ENCODE measurements around the gene KRTAP9-1.

KRTAP9-1 gene

DNA sequence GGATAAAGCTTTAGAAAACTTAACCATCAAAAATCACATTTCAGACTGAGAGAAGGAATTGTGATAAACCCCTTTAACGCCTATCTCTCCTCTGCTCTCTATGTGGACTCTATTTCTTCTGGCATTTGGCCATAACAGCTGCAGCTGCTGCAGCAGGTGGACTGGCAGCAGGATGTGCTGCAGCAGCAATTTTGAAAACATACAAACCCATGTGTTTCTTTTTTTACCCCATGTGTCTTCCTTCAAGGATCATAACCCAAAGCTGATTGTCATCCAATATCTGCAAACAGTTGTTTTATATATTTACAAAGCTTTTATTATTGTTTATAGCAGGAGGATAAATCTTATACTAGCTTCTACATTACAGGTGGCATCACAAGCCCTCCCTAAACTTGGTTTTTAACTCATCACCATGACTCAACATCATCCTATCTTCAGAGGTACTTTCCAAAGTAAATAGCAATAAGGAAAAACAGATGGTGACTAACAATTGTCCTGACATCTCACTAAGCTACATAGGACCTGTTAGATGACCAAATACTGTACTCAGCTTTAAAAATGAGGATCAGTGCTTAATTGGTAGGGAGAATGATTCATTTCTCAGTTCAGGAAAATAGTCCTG is 22.3 kb downstream of the KRTAP9-1 start (continued):
- TF ChIP-seq, protein P1, sequence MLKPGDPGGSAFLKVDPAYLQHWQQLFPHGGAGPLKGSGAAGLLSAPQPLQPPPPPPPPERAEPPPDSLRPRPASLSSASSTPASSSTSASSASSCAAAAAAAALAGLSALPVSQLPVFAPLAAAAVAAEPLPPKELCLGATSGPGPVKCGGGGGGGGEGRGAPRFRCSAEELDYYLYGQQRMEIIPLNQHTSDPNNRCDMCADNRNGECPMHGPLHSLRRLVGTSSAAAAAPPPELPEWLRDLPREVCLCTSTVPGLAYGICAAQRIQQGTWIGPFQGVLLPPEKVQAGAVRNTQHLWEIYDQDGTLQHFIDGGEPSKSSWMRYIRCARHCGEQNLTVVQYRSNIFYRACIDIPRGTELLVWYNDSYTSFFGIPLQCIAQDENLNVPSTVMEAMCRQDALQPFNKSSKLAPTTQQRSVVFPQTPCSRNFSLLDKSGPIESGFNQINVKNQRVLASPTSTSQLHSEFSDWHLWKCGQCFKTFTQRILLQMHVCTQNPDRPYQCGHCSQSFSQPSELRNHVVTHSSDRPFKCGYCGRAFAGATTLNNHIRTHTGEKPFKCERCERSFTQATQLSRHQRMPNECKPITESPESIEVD (tag by site-specific recombination; IDR thresholded peaks at IDR 0.05): 0 out of 2 replicates have a peak, but pooled peaks have one; percentile 26
- no peak for TF ChIP-seq KLF16 (tag by site-specific recombination; IDR thresholded peaks at IDR 0.05)

DNA sequence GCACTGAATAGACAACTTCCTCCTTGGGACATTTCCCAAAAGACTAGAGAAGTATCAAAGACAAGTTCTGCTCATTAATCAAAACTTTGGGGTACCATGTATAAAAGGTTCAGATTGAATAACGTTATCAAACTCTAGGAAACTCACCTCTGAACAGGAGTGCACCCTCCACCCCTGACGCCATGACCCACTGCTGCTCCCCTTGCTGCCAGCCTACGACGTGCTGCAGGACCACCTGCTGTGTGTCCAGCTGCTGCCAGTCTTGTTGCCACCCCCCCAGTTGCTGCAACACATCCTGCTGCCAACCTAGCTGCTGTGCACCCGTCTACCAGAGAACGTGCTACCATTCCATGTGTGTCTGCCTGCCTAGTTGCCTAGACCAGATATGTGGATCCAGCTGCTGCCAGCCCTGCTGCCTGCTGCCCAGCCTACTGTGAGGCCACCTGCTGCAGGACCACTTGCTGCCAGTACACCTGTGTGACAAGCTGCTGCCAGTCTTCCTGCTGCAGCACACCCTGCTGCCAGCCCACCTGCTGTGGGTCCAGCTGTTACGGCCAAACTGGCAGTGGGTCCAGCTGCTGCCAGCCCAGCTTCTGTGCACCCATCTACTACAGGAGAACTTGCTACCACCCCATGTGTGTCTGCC is 23.0 kb downstream of the KRTAP9-1 start:
- ChIA-PET CTCF (interaction anchor here (0.6 kb wide), 1 partner anchor 429 kb away, joined by 3 read pairs; no protein-coding TSS in a partner anchor), POLR2A (no interaction called here)

DNA sequence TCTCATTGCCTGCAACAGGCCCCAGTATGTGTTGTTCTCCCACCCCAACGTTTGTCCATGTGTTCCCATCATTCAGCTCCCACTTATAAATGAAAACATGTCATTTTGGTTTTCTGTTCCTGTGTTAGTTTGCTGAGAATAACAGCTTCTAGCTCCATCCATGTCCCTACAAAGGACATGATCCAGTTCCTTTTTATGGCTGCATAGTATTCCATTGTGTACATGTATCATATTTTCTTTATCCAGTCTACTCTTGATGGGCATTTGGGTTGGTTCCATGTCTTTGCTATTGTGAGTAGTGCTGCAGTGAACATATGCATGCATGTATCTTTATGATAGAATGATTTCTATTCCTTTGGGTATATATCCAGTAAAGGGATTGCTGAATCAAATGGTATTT is 26.0 kb downstream of the KRTAP9-1 start:
- H3K27ac ChIP-seq (ENCODE audit: extremely low read depth, low read depth, low read length): no peak overlapping the region
- CTCF ChIA-PET: interaction anchor here (1.0 kb wide), 1 partner anchor 18 kb away, joined by 4 read pairs; no protein-coding TSS in a partner anchor
- POLR2A ChIA-PET: no interaction called here

More for the DNA sequence above, 23.0 kb downstream of the KRTAP9-1 start:
- Histone ChIP-seq H3K9me3 (ENCODE audit: control insufficient read depth, insufficient read depth, low read depth, low read length) (no peaks in the 10 kb centered on the region), H3K4me1 (ENCODE audit: control insufficient read depth, insufficient read depth, low read length) (peaks cover 4% of the 10 kb centered on the region; the same call in 1 of the 2 replicates), H3K4me3 (ENCODE audit: low read depth, low read length) (no peak overlapping the region), H3K27ac (ENCODE audit: extremely low read depth, low read depth, low read length) (no peak overlapping the region), H3K36me3 (ENCODE audit: control insufficient read depth in 2 of 2, insufficient read depth in 1 of 2, low read length in 2 of 2) (no peaks in the 10 kb centered on the region)
- TF ChIP-seq ZNF521 (tag by site-specific recombination; IDR thresholded peaks at IDR 0.05) (no peak), ZNF221 (tag by site-specific recombination; IDR thresholded peaks at IDR 0.05; ENCODE audit: borderline replicate concordance) (no peak), MYNN (tag by site-specific recombination; IDR thresholded peaks at IDR 0.05; ENCODE audit: borderline replicate concordance) (no peak), RBAK (tag by site-specific recombination; IDR thresholded peaks at IDR 0.05) (no peak), SCRT1 (tag by site-specific recombination; IDR thresholded peaks at IDR 0.05; ENCODE audit: borderline replicate concordance) (peak; percentile 49; the same call in 1 of the 2 replicates), SCRT2 (tag by site-specific recombination; IDR thresholded peaks at IDR 0.05) (peak; percentile 42; the same call in 1 of the 2 replicates), HOXA7 (CRISPR knock-in tag; IDR thresholded peaks at IDR 0.05; ENCODE audit: borderline replicate concordance) (no peak), ZXDB (tag by site-specific recombination; IDR thresholded peaks at IDR 0.05) (no peak), ZNF423 (tag by site-specific recombination; IDR thresholded peaks at IDR 0.05) (no peak), ZNF600 (tag by site-specific recombination; IDR thresholded peaks at IDR 0.05) (no peak), ZIC2 (tag by site-specific recombination; IDR thresholded peaks at IDR 0.05) (peak; percentile 83)
- TF ChIP-seq, protein P2, sequence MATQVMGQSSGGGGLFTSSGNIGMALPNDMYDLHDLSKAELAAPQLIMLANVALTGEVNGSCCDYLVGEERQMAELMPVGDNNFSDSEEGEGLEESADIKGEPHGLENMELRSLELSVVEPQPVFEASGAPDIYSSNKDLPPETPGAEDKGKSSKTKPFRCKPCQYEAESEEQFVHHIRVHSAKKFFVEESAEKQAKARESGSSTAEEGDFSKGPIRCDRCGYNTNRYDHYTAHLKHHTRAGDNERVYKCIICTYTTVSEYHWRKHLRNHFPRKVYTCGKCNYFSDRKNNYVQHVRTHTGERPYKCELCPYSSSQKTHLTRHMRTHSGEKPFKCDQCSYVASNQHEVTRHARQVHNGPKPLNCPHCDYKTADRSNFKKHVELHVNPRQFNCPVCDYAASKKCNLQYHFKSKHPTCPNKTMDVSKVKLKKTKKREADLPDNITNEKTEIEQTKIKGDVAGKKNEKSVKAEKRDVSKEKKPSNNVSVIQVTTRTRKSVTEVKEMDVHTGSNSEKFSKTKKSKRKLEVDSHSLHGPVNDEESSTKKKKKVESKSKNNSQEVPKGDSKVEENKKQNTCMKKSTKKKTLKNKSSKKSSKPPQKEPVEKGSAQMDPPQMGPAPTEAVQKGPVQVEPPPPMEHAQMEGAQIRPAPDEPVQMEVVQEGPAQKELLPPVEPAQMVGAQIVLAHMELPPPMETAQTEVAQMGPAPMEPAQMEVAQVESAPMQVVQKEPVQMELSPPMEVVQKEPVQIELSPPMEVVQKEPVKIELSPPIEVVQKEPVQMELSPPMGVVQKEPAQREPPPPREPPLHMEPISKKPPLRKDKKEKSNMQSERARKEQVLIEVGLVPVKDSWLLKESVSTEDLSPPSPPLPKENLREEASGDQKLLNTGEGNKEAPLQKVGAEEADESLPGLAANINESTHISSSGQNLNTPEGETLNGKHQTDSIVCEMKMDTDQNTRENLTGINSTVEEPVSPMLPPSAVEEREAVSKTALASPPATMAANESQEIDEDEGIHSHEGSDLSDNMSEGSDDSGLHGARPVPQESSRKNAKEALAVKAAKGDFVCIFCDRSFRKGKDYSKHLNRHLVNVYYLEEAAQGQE (tag by site-specific recombination; IDR thresholded peaks at IDR 0.05): no peak
- TF ChIP-seq, protein P3, sequence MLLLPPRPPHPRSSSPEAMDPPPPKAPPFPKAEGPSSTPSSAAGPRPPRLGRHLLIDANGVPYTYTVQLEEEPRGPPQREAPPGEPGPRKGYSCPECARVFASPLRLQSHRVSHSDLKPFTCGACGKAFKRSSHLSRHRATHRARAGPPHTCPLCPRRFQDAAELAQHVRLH (tag by site-specific recombination; IDR thresholded peaks at IDR 0.05): no peak

More for the DNA sequence above, 26.0 kb downstream of the KRTAP9-1 start:
- H3K36me3 ChIP-seq (ENCODE audit: control insufficient read depth in 2 of 2, insufficient read depth in 1 of 2, low read length in 2 of 2): no peaks in the 10 kb centered on the region
- no peak for TF ChIP-seq ZBTB48 (tag by site-specific recombination; IDR thresholded peaks at IDR 0.05)
- TF ChIP-seq ZNF146 (tag by site-specific recombination; IDR thresholded peaks at IDR 0.05): peak; percentile 69; the same call in 1 of the 2 replicates
- peaks cover 4% of the 10 kb centered on the region; the same call in 1 of the 2 replicates for H3K4me1 ChIP-seq (ENCODE audit: control insufficient read depth, insufficient read depth, low read length)
- no peak overlapping the region for H3K4me3 ChIP-seq (ENCODE audit: low read depth, low read length)
- no peaks in the 10 kb centered on the region for H3K9me3 ChIP-seq (ENCODE audit: control insufficient read depth, insufficient read depth, low read depth, low read length)

All from HEK293 (cell line).